ENCODE results near the gene RNF144A.
A peak's percentile ranks its signal among the peaks of the same experiment; 100 is the strongest.

The RNF144A gene

GRCh38 chr2:7016148-7016547 lies 98.9 kb downstream of the RNF144A start:
- Histone ChIP-seq H3K27me3 (ENCODE audit: insufficient read depth, low read length, poor library complexity, severe bottlenecking) (no peaks in the 10 kb centered on the region), H3K9me2 (replicated peaks; ENCODE audit: low read depth, low read length) (no peaks in the 10 kb centered on the region), H3K9me3 (ENCODE audit: insufficient read depth, low read depth, low read length) (no peaks in the 10 kb centered on the region), H3K9ac (ENCODE audit: low read depth, low read length, poor library complexity, severe bottlenecking) (no peak overlapping the region), H3K4me3 (ENCODE audit: low read length, poor library complexity, severe bottlenecking) (no peak overlapping the region), H3K4me2 (ENCODE audit: low read depth, low read length, poor library complexity, severe bottlenecking) (no peak overlapping the region), H3K79me2 (ENCODE audit: insufficient read depth, low read length) (no peaks in the 10 kb centered on the region), H2AFZ (ENCODE audit: low read length) (no peak overlapping the region), H3F3A (ENCODE audit: low read depth) (no peaks in the 10 kb centered on the region), H3K36me3 (ENCODE audit: insufficient read depth, low read length) (peaks cover 8% of the 10 kb centered on the region; the same call in 1 of the 2 replicates), H3K4me1 (ENCODE audit: insufficient read depth, low read length, poor library complexity, severe bottlenecking) (peaks cover 8% of the 10 kb centered on the region), H4K20me1 (ENCODE audit: insufficient read depth, low read length, poor library complexity, severe bottlenecking) (no peaks in the 10 kb centered on the region)
- TF ChIP-seq CTCF (conservative IDR thresholded peaks at IDR 0.05; ENCODE audit: low read length) (no peak), EZH2phosphoT487 (IDR thresholded peaks at IDR 0.05; ENCODE audit: borderline replicate concordance) (no peak)

DNA sequence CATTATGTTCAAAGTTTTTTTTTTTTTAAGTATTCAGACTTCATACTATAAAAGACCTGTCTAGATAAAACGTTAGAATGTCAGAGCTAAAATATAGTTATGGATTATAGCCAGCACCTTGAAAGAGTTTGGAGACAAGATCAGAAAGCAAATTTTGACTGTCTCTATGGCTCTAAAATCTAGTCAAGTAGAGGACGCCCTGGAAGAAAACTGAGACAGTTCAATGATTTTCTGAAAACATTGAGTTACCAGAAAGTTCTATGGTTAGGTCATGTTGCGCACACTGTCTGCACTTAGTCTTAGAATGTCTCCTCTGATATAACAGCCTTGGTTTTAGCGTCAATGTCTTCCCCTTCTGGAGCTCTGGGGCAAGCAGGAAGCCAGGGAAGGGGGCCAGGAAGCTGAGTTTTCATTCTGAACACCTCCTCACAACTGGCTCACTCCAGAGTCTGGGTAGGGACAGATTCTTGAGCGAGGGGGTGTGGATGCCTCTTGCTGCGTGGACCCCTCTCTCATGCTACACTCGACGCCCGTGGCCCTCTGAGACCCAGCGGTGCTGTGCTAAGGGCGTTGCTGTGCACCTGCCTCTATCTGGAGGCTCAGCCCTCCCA lies 99.5 kb downstream of the RNF144A start:
- Histone ChIP-seq H3K9ac (ENCODE audit: low read depth, low read length, poor library complexity, severe bottlenecking) (peak overlapping the region; percentile 9), H3K27me3 (ENCODE audit: insufficient read depth, low read length, poor library complexity, severe bottlenecking) (no peaks in the 10 kb centered on the region), H3K9me2 (replicated peaks; ENCODE audit: low read depth, low read length) (no peaks in the 10 kb centered on the region), H3K79me2 (ENCODE audit: insufficient read depth, low read length) (no peaks in the 10 kb centered on the region), H3K9me3 (ENCODE audit: insufficient read depth, low read depth, low read length) (no peaks in the 10 kb centered on the region), H2AFZ (ENCODE audit: low read length) (no peak overlapping the region), H3K4me2 (ENCODE audit: low read depth, low read length, poor library complexity, severe bottlenecking) (no peak overlapping the region), H4K20me1 (ENCODE audit: insufficient read depth, low read length, poor library complexity, severe bottlenecking) (no peaks in the 10 kb centered on the region), H3K4me1 (ENCODE audit: insufficient read depth, low read length, poor library complexity, severe bottlenecking) (peaks cover 8% of the 10 kb centered on the region), H3K36me3 (ENCODE audit: insufficient read depth, low read length) (peaks cover 8% of the 10 kb centered on the region; the same call in 1 of the 2 replicates), H3F3A (ENCODE audit: low read depth) (no peaks in the 10 kb centered on the region), H3K4me3 (ENCODE audit: low read length, poor library complexity, severe bottlenecking) (no peak overlapping the region)
- TF ChIP-seq CTCF (conservative IDR thresholded peaks at IDR 0.05; ENCODE audit: low read length) (no peak), EZH2phosphoT487 (IDR thresholded peaks at IDR 0.05; ENCODE audit: borderline replicate concordance) (no peak)

DNA sequence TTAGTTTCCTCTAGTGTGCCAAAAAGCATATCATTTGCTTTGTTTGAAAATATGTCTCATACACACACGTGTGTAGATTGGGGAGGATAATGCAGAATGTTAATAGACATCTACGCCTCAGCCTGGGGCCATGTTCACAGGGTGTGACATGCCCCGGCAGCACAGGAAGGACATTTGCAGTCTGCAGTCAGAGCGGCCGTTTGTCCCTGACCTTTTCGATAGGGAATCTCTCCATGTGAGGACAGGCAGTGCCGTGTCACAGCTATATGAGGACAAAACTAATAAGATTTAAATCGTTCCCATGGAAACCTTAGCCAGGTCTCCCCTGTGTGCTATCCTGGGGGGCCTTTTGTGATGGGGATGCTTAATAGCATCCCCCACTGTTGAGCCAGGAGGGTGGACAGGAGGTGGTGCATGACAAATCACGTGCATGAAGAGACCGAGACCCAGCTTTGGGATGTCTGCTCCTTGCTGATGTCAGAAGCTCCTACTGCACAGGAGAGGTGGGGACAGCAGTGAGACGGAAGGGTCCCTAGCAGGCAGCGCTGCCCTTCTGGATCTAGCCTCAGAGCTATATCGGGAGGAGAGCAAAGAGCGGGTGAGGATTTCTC lies 100.6 kb downstream of the RNF144A start:
- Histone ChIP-seq H3K36me3 (ENCODE audit: insufficient read depth, low read length) (peaks cover 8% of the 10 kb centered on the region; the same call in 1 of the 2 replicates), H3F3A (ENCODE audit: low read depth) (no peaks in the 10 kb centered on the region), H3K79me2 (ENCODE audit: insufficient read depth, low read length) (no peaks in the 10 kb centered on the region), H3K9me3 (ENCODE audit: insufficient read depth, low read depth, low read length) (no peaks in the 10 kb centered on the region), H3K4me3 (ENCODE audit: low read length, poor library complexity, severe bottlenecking) (no peak overlapping the region), H3K4me2 (ENCODE audit: low read depth, low read length, poor library complexity, severe bottlenecking) (no peak overlapping the region), H4K20me1 (ENCODE audit: insufficient read depth, low read length, poor library complexity, severe bottlenecking) (no peaks in the 10 kb centered on the region), H3K9ac (ENCODE audit: low read depth, low read length, poor library complexity, severe bottlenecking) (no peak overlapping the region), H2AFZ (ENCODE audit: low read length) (no peak overlapping the region), H3K9me2 (replicated peaks; ENCODE audit: low read depth, low read length) (no peaks in the 10 kb centered on the region), H3K27me3 (ENCODE audit: insufficient read depth, low read length, poor library complexity, severe bottlenecking) (no peaks in the 10 kb centered on the region), H3K4me1 (ENCODE audit: insufficient read depth, low read length, poor library complexity, severe bottlenecking) (peaks cover 8% of the 10 kb centered on the region)
- TF ChIP-seq EZH2phosphoT487 (IDR thresholded peaks at IDR 0.05; ENCODE audit: borderline replicate concordance) (no peak), CTCF (conservative IDR thresholded peaks at IDR 0.05; ENCODE audit: low read length) (no peak)
